Upper lobe of right lung (tissue), 1 donor: Measurements from ENCODE around the gene SSNA1. TPM values are rescaled to one million over a fixed set of nuclear protein-coding genes. Genes with fewer than 3 reads are reported as not detected.

Source experiments
- ATAC-seq: fragments of 200-7000 bp; cut with Tn5 transposase; one replicate; pipeline ENCODE4 v1.9.1; 2020; ENCODE audit warnings: mild to moderate bottlenecking, moderate library complexity
- DNase-seq: peaks from one replicate; pipeline ENCODE4 v3.0.0-alpha.2; 2020
- H3K27ac ChIP-seq: fragments of 200-600 bp; one replicate; pipeline ENCODE4 v1.8.0; 2022
- H3K27me3 ChIP-seq: fragments of 200-600 bp; one replicate; pipeline ENCODE4 v1.8.0; 2022; ENCODE audit warnings: mild to moderate bottlenecking
- H3K36me3 ChIP-seq: fragments of 200-600 bp; one replicate; pipeline ENCODE4 v1.8.0; 2022
- H3K4me1 ChIP-seq: fragments of 200-600 bp; one replicate; pipeline ENCODE4 v1.8.0; 2022
- H3K4me3 ChIP-seq: fragments of 200-600 bp; one replicate; pipeline ENCODE4 v1.8.0; 2022; ENCODE audit warnings: mild to moderate bottlenecking
- H3K9me3 ChIP-seq: fragments of 200-600 bp; one replicate; pipeline ENCODE4 v1.8.0; 2022
- CTCF ChIP-seq: fragments of 200-600 bp; IDR thresholded peaks from one replicate; pipeline ENCODE4 v1.8.0; 2022; ENCODE audit warnings: antibody characterized with exemption
- intact Hi-C: fragments of 100-400 bp; cut with DNase I; formaldehyde crosslinking; loops from one replicate; pipeline ENCODE4 v1.11.0; 2022
- total RNA-seq: library from RNA; stranded (reverse); fragmentation: NEBNext Ultra II Directional; extraction: Animal tissue kit (Norgen Biotek cat#: 25700); gene quantifications from one replicate; pipeline ENCODE4 v1.2.1, GENCODE V29; 2021
- donor health status: DM: no; HTN: yes; CAD: no; lungs with severe emphysema.

SSNA1 gene
- total RNA-seq, 1 donor from 2014 or later, result 55.5 TPM

GRCh38 chr9:137233143-137233980 is 44.9 kb downstream of the SSNA1 start:
- ATAC-seq, result no peak
- intact Hi-C loops, result no loop called here
- H3K27me3 ChIP-seq, result peaks cover 55% of the 10 kb centered on the region

GRCh38 chr9:137234055-137234697 is 45.7 kb downstream of the SSNA1 start:
- no peak for TF ChIP-seq CTCF
- Histone ChIP-seq H3K27ac (no peak overlapping the region), H3K4me1 (peaks cover 15% of the 10 kb centered on the region), H3K27me3 (peaks cover 47% of the 10 kb centered on the region), H3K9me3 (no peaks in the 10 kb centered on the region), H3K36me3 (no peaks in the 10 kb centered on the region), H3K4me3 (no peak overlapping the region)
- no peak for ATAC-seq
- intact Hi-C loops, result no loop called here
- no peak for DNase-seq

More at GRCh38 chr9:137233143-137233980, 44.9 kb downstream of the SSNA1 start:
- Histone ChIP-seq H3K4me3 (no peak overlapping the region), H3K4me1 (peaks cover 9% of the 10 kb centered on the region), H3K36me3 (no peaks in the 10 kb centered on the region), H3K27ac (no peak overlapping the region), H3K9me3 (no peaks in the 10 kb centered on the region)
- no peak for DNase-seq
- no peak for TF ChIP-seq CTCF

- ATAC-seq (no peak), DNase-seq (no peak)
- H3K9me3 ChIP-seq, result no peaks in the 10 kb centered on the region
- H3K4me1 ChIP-seq, result peaks cover 22% of the 10 kb centered on the region
- no peak overlapping the region for H3K27ac ChIP-seq
- no peak overlapping the region for H3K4me3 ChIP-seq
- no peaks in the 10 kb centered on the region for H3K36me3 ChIP-seq
- intact Hi-C loops, result no loop called here
- H3K27me3 ChIP-seq, result peaks cover 40% of the 10 kb centered on the region
- TF ChIP-seq CTCF, result no peak
Observed at GRCh38 chr9:137234758-137235423, 46.4 kb downstream of the SSNA1 start.

GRCh38 chr9:137235424-137236237 is 47.2 kb downstream of the SSNA1 start:
- ATAC-seq, result no peak
- no peaks in the 10 kb centered on the region for H3K36me3 ChIP-seq
- no peak overlapping the region for H3K27ac ChIP-seq
- H3K4me1 ChIP-seq, result peaks cover 24% of the 10 kb centered on the region
- peaks cover 34% of the 10 kb centered on the region for H3K27me3 ChIP-seq
- H3K4me3 ChIP-seq, result no peak overlapping the region
- intact Hi-C loops, result no loop called here
- TF ChIP-seq CTCF, result no peak
- no peak for DNase-seq
- no peaks in the 10 kb centered on the region for H3K9me3 ChIP-seq

- no peak overlapping the region for H3K4me3 ChIP-seq
- no peaks in the 10 kb centered on the region for H3K9me3 ChIP-seq
- intact Hi-C loops, result no loop called here
- H3K4me1 ChIP-seq, result peaks cover 24% of the 10 kb centered on the region
- H3K36me3 ChIP-seq, result no peaks in the 10 kb centered on the region
- TF ChIP-seq CTCF, result peak; percentile 96
- ATAC-seq (peak; percentile 65), DNase-seq (peak; percentile 94)
- peaks cover 27% of the 10 kb centered on the region for H3K27me3 ChIP-seq
- H3K27ac ChIP-seq, result no peak overlapping the region
Observed at GRCh38 chr9:137236238-137236935, 47.9 kb downstream of the SSNA1 start.
